Liver (tissue), 9 donors: ENCODE results near the gene PPIL4. TPM values are rescaled to one million over a fixed set of nuclear protein-coding genes. Genes with fewer than 3 reads are reported as not detected.

ENCODE experiments used
- DNase-seq: peaks from one replicate; pipeline ENCODE4 v3.0.0-alpha.2; 2017; ENCODE audit warnings: low spot score
- H3K27ac ChIP-seq, 2 donors: one replicate each; pipeline ENCODE4 v1.7.0; 2013; ENCODE audit warnings: inconsistent platforms in 2 of 2, low read length in 2 of 2, control low read depth in 1 of 2, low read depth in 1 of 2, mild to moderate bottlenecking in 1 of 2
- H3K27me3 ChIP-seq, 4 donors: one replicate each; pipeline versions ENCODE4 v1.6.1 to v1.7.0; 2013; ENCODE audit warnings: low read length in 3 of 4, inconsistent platforms in 1 of 4, mild to moderate bottlenecking in 1 of 4, moderate library complexity in 1 of 4; ENCODE audit not compliant: control insufficient read depth in 4 of 4, insufficient read depth in 4 of 4
- H3K36me3 ChIP-seq, 4 donors: one replicate each; pipeline versions ENCODE4 v1.6.1 to v1.7.0; 2013; ENCODE audit warnings: low read length in 3 of 4, mild to moderate bottlenecking in 3 of 4, low read depth in 1 of 4, moderate library complexity in 1 of 4; ENCODE audit not compliant: control insufficient read depth in 4 of 4, insufficient read depth in 3 of 4
- H3K4me1 ChIP-seq, 4 donors: one replicate each; pipeline versions ENCODE4 v1.6.1 to v1.7.0; 2013; ENCODE audit warnings: low read length in 3 of 4, mild to moderate bottlenecking in 3 of 4, moderate library complexity in 1 of 4; ENCODE audit not compliant: control insufficient read depth in 4 of 4, insufficient read depth in 4 of 4
- H3K4me3 ChIP-seq, 3 donors: one replicate each; pipeline versions ENCODE4 v1.6.1 to v1.7.0; 2013; ENCODE audit warnings: low read length in 3 of 3, control low read depth in 1 of 3, low read depth in 1 of 3, mild to moderate bottlenecking in 1 of 3
- H3K9ac ChIP-seq, 2 donors: one replicate each; pipeline ENCODE4 v1.7.0; 2013; ENCODE audit warnings: low read length in 2 of 2, mild to moderate bottlenecking in 2 of 2, moderate library complexity in 2 of 2, control low read depth in 1 of 2, low read depth in 1 of 2
- H3K9me3 ChIP-seq, 4 donors: one replicate each; pipeline versions ENCODE4 v1.6.1 to v1.7.0; 2013; ENCODE audit warnings: low read length in 3 of 4; ENCODE audit not compliant: control insufficient read depth in 4 of 4
- ATF3 ChIP-seq: IDR thresholded peaks from 2 replicates; pipeline ENCODE4 v1.6.1; 2016; ENCODE audit warnings: antibody characterized with exemption
- CTCF ChIP-seq: fragments of 150-350 bp; IDR thresholded peaks from 2 replicates; pipeline ENCODE4 v1.5.1; 2017; ENCODE audit warnings: improper control_type of control experiment, low read depth, low read length; ENCODE audit not compliant: missing input control
- EGR1 ChIP-seq, 2 donors: IDR thresholded peaks; 2 replicates each; pipeline ENCODE4 v1.6.1; 2016 to 2018; ENCODE audit warnings: antibody characterized with exemption in 2 of 2, low read depth in 2 of 2
- FOXA1 ChIP-seq: IDR thresholded peaks from 2 replicates; pipeline ENCODE4 v1.6.1; 2016; ENCODE audit warnings: antibody characterized with exemption
- FOXA2 ChIP-seq: IDR thresholded peaks from 2 replicates; pipeline ENCODE4 v1.6.1; 2016; ENCODE audit warnings: antibody characterized with exemption
- GABPA ChIP-seq, 2 donors: IDR thresholded peaks in 1 of 2; conservative IDR thresholded peaks in 1 of 2; 2 replicates each; pipeline ENCODE4 v1.6.1; 2016; ENCODE audit warnings: antibody characterized with exemption in 2 of 2, mild to moderate bottlenecking in 1 of 2, moderate library complexity in 1 of 2
- HNF4A ChIP-seq, 2 donors: conservative IDR thresholded peaks; 2 replicates each; pipeline ENCODE4 v1.6.1; 2016; ENCODE audit warnings: antibody characterized with exemption in 2 of 2, mild to moderate bottlenecking in 2 of 2
- HNF4G ChIP-seq: IDR thresholded peaks from 2 replicates; pipeline ENCODE4 v1.6.1; 2016; ENCODE audit warnings: antibody characterized with exemption
- JUND ChIP-seq, 2 donors: IDR thresholded peaks; 2 replicates each; pipeline ENCODE4 v1.6.1; 2016; ENCODE audit warnings: antibody characterized with exemption in 2 of 2
- MAX ChIP-seq: IDR thresholded peaks from 2 replicates; pipeline ENCODE4 v1.6.1; 2016; ENCODE audit warnings: antibody characterized with exemption
- NR2F2 ChIP-seq: IDR thresholded peaks from 2 replicates; pipeline ENCODE4 v1.6.1; 2016; ENCODE audit warnings: antibody characterized with exemption
- RAD21 ChIP-seq, 2 donors: IDR thresholded peaks; 2 replicates each; pipeline ENCODE4 v1.6.1; 2016; ENCODE audit warnings: antibody characterized with exemption in 2 of 2, mild to moderate bottlenecking in 2 of 2
- REST ChIP-seq: IDR thresholded peaks from 2 replicates; pipeline ENCODE4 v1.6.1; 2016; ENCODE audit warnings: antibody characterized with exemption, mild to moderate bottlenecking
- RXRA ChIP-seq, 2 donors: IDR thresholded peaks; 2 replicates each; pipeline ENCODE4 v1.6.1; 2017 to 2018; ENCODE audit warnings: antibody characterized with exemption in 2 of 2, mild to moderate bottlenecking in 1 of 2
- SP1 ChIP-seq: IDR thresholded peaks from 2 replicates; pipeline ENCODE4 v1.6.1; 2018; ENCODE audit warnings: antibody characterized with exemption, mild to moderate bottlenecking
- TAF1 ChIP-seq: conservative IDR thresholded peaks from 2 replicates; pipeline ENCODE4 v1.6.1; 2016; ENCODE audit warnings: antibody characterized with exemption, mild to moderate bottlenecking
- YY1 ChIP-seq: IDR thresholded peaks from 2 replicates; pipeline ENCODE4 v1.6.1; 2016; ENCODE audit warnings: antibody characterized with exemption, mild to moderate bottlenecking
- ZBTB33 ChIP-seq: IDR thresholded peaks from 2 replicates; pipeline ENCODE4 v1.6.1; 2016; ENCODE audit warnings: antibody characterized with exemption
- WGBS: extraction: QIAGEN DNeasy Blood & Tissue Kit; methylation state at CpG from one replicate; pipeline ENCODE4 v1.1.7; 2013; 5-methylcytosine and 5-hydroxymethylcytosine counted together
- polyA plus RNA-seq, 2 donors: library from polyadenylated mRNA; stranded (reverse) in 1 of 2; unstranded in 1 of 2; fragments of 200-250 nt in 1 of 2; fragments of >200 nt in 1 of 2; fragmentation: Nextera tagmentation in 1 of 2; extraction: Ambion mirVana in 1 of 2; gene quantifications; one replicate each; pipeline versions ENCODE4 v1.2.1 to v1.2.3, GENCODE V29; 2013 to 2015
- total RNA-seq, 2 donors: library from RNA; depleted of rRNA; stranded (reverse); fragments of >200 nt; gene quantifications; one replicate each; pipeline ENCODE4 v1.2.3, GENCODE V29; 2014
- donor health status: healthy.
- donor health status: healthy.
- donor health status: healthy.
- donor health status: healthy.
- donor health status: healthy.

The PPIL4 gene
- total and polyA plus RNA-seq, 4 donors: 6.4 to 13.1 (median 9.6) TPM

GRCh38 chr6:149508485-149508884 lies 37.4 kb downstream of the PPIL4 start:
- H3K27me3 ChIP-seq: no peaks in the 10 kb centered on the region
- peaks cover 7 to 21% (median 13%) of the 10 kb centered on the region in 4 donors for H3K36me3 ChIP-seq
- no peaks in the 10 kb centered on the region for H3K4me1 ChIP-seq
- H3K27ac ChIP-seq: no peak overlapping the region
- no peak for TF ChIP-seq HNF4G
- no peak for TF ChIP-seq FOXA2
- no peak for TF ChIP-seq FOXA1
- TF ChIP-seq MAX: no peak
- TF ChIP-seq NR2F2: no peak
- no peak for TF ChIP-seq REST
- TF ChIP-seq JUND (IDR thresholded peaks at IDR 0.05): no peak
- TF ChIP-seq ZBTB33: no peak
- TF ChIP-seq HNF4A (conservative IDR thresholded peaks at IDR 0.05): no peak
- no peak for TF ChIP-seq EGR1 (IDR thresholded peaks at IDR 0.05; ENCODE audit: low read depth in 2 of 2)
- TF ChIP-seq RAD21 (IDR thresholded peaks at IDR 0.05): no peak
- TF ChIP-seq ATF3: no peak
- no peak for TF ChIP-seq YY1
- no peak for TF ChIP-seq TAF1
- TF ChIP-seq SP1: no peak
- no peak for TF ChIP-seq GABPA (IDR thresholded peaks at IDR 0.05 in 1 of 2, conservative IDR thresholded peaks at IDR 0.05 in 1 of 2)
- TF ChIP-seq RXRA (IDR thresholded peaks at IDR 0.05): no peak
- TF ChIP-seq CTCF: no peak
- no peak overlapping the region for H3K4me3 ChIP-seq
- no peak overlapping the region for H3K9ac ChIP-seq
- DNase-seq: no peak
- no peaks in the 10 kb centered on the region for H3K9me3 ChIP-seq
- WGBS: 58% methylated on average over 3 of the region's 3 CpGs
